Measurements from ENCODE around the gene UNG. TPM values are rescaled to one million over a fixed set of nuclear protein-coding genes. Genes with fewer than 3 reads are reported as not detected.

The UNG gene
- total RNA-seq, 4 donors from 2014 or later: 6.7 to 29.4 (median 20.9) TPM

GRCh38 chr12:109088818-109089217 lies 8.6 kb upstream of the UNG start:
- 68 to 75% methylated on average over 5 to 6 of the region's 6 CpGs for WGBS, 2 donors (ENCODE audit: low coverage in 1 of 2)
- TF ChIP-seq POLR2A (IDR thresholded peaks at IDR 0.05) (no peak), EP300 (IDR thresholded peaks at IDR 0.05; ENCODE audit: low read depth) (no peak), POLR2AphosphoS5 (IDR thresholded peaks at IDR 0.05) (no peak)
- intact Hi-C loops (cut with DNase I; ENCODE audit: low total_unique reads): no loop called here
- Histone ChIP-seq H3K4me1 (peaks cover 8 to 29% (median 19%) of the 10 kb centered on the region in 4 donors), H3K36me3 (peaks cover 0 to 43% (median 5%) of the 10 kb centered on the region in 4 donors), H3K9me3 (no peaks in the 10 kb centered on the region), H3K27me3 (no peaks in the 10 kb centered on the region), H3K4me3 (no peak overlapping the region), H3K27ac (no peak overlapping the region)
- in situ Hi-C loops (cut with MboI; ENCODE audit: low pct_ligation_motif_present in 1 of 4, low pct_unique_long_range_greater_than_20kb in 1 of 4, low sequenced_read_pairs in 3 of 4): loop anchor here in 2 of 4 donors (25.0 kb wide), 2 partner anchors 427 to 527 kb away; partner anchors contain the start of genes ISCU (in 2 of the 2) and SART3 (in 2 of the 2)
- DNase-seq: no peak

GRCh38 chr12:109089683-109090082 lies 7.7 kb upstream of the UNG start:
- H3K9me3 ChIP-seq: no peaks in the 10 kb centered on the region
- H3K27me3 ChIP-seq: no peaks in the 10 kb centered on the region
- H3K4me3 ChIP-seq: no peak overlapping the region
- DNase-seq: no peak
- TF ChIP-seq CTCF (IDR thresholded peaks at IDR 0.05) (no peak), POLR2AphosphoS5 (IDR thresholded peaks at IDR 0.05) (no peak), EP300 (IDR thresholded peaks at IDR 0.05; ENCODE audit: low read depth) (no peak), POLR2A (IDR thresholded peaks at IDR 0.05) (no peak)
- H3K36me3 ChIP-seq: peaks cover 0 to 39% (median 5%) of the 10 kb centered on the region in 4 donors
- WGBS, 2 donors (ENCODE audit: low coverage in 1 of 2): 81% methylated on average over 7 of the region's 7 CpGs; no CpG with 5 or more reads in 1 of the 2 donors
- peaks cover 8 to 30% (median 16%) of the 10 kb centered on the region in 4 donors for H3K4me1 ChIP-seq
- intact Hi-C loops (cut with DNase I; ENCODE audit: low total_unique reads) (no loop called here), in situ Hi-C loops (cut with MboI; ENCODE audit: low pct_ligation_motif_present in 1 of 4, low pct_unique_long_range_greater_than_20kb in 1 of 4, low sequenced_read_pairs in 3 of 4) (loop anchor here in 2 of 4 donors (10.0 to 25.0 kb wide), 3 partner anchors 135 to 527 kb away; partner anchors contain the start of genes ISCU (in 2 of the 2) and SART3 (in 2 of the 2))
- no peak overlapping the region for H3K27ac ChIP-seq

- WGBS, 2 donors (ENCODE audit: low coverage in 1 of 2): 59% methylated on average over 6 of the region's 6 CpGs; no CpG with 5 or more reads in 1 of the 2 donors
- peaks cover 0 to 19% (median 1%) of the 10 kb centered on the region in 4 donors for H3K36me3 ChIP-seq
- in situ Hi-C loops (cut with MboI; ENCODE audit: low pct_ligation_motif_present in 1 of 4, low pct_unique_long_range_greater_than_20kb in 1 of 4, low sequenced_read_pairs in 3 of 4) (loop anchor here in 2 of 4 donors (10.0 to 25.0 kb wide), 3 partner anchors 138 to 530 kb away; partner anchors contain the start of genes ISCU (in 2 of the 2) and SART3 (in 2 of the 2)), intact Hi-C loops (cut with DNase I; ENCODE audit: low total_unique reads) (no loop called here)
- H3K4me1 ChIP-seq: peaks cover 13 to 35% (median 20%) of the 10 kb centered on the region in 4 donors
- peak overlapping the region; percentile 30 to 54 (median 36) for H3K4me3 ChIP-seq
- H3K27ac ChIP-seq: peak overlapping the region; percentile 73 to 83 (median 75)
- no peak for TF ChIP-seq EP300 (IDR thresholded peaks at IDR 0.05; ENCODE audit: low read depth)
- TF ChIP-seq CTCF (IDR thresholded peaks at IDR 0.05): no peak
- no peak for TF ChIP-seq POLR2AphosphoS5 (IDR thresholded peaks at IDR 0.05)
- TF ChIP-seq POLR2A (IDR thresholded peaks at IDR 0.05): no peak
- no peak for DNase-seq
- H3K27me3 ChIP-seq: no peaks in the 10 kb centered on the region
- no peaks in the 10 kb centered on the region for H3K9me3 ChIP-seq
These were observed 4.8 kb upstream of the UNG start for GRCh38 chr12:109092497-109093021.

GRCh38 chr12:109093022-109093918 lies 4.1 kb upstream of the UNG start, which contains the start of gene ALKBH2:
TSS of gene ALKBH2 (minus strand) at chr12:109093472. CDS start at chr12:109092786, 686 bp downstream.
- peak; percentile 95 for DNase-seq
- Histone ChIP-seq H3K36me3 (peaks cover 0 to 12% (median 1%) of the 10 kb centered on the region in 4 donors), H3K4me1 (peaks cover 15 to 36% (median 22%) of the 10 kb centered on the region in 4 donors), H3K27me3 (no peaks in the 10 kb centered on the region), H3K9me3 (no peaks in the 10 kb centered on the region), H3K27ac (peak within 1 kb of the TSS; percentile 73 to 83 (median 75)), H3K4me3 (peak within 1 kb of the TSS; percentile 30 to 54 (median 36))
- TF ChIP-seq EP300 (IDR thresholded peaks at IDR 0.05; ENCODE audit: low read depth) (peak; percentile 82), CTCF (IDR thresholded peaks at IDR 0.05) (peak; percentile 96 to 99 (median 98)), POLR2AphosphoS5 (IDR thresholded peaks at IDR 0.05) (peak; percentile 76), POLR2A (IDR thresholded peaks at IDR 0.05) (peak; percentile 25)
- intact Hi-C loops (cut with DNase I; ENCODE audit: low total_unique reads): no loop called here
- WGBS, 2 donors (ENCODE audit: low coverage in 1 of 2): 7 to 24% methylated on average over 4 to 45 of the region's 45 CpGs
- in situ Hi-C loops (cut with MboI; ENCODE audit: low pct_ligation_motif_present in 1 of 4, low pct_unique_long_range_greater_than_20kb in 1 of 4, low sequenced_read_pairs in 3 of 4): loop anchor here in 2 of 4 donors (10.0 to 25.0 kb wide), 3 partner anchors 138 to 531 kb away; partner anchors contain the start of genes ISCU (in 2 of the 2) and SART3 (in 2 of the 2)
